PC-9 (cell line): Measurements from ENCODE around the gene MAVS.
"Not testable (repeated sequence)": the region's sequence is repeated elsewhere in the genome, so short reads cannot be mapped to it uniquely, and the experiment has no call there.

Experiments used
- EZH2 ChIP-seq: fragments of 200-600 bp; sonication (generic); IDR thresholded peaks from 2 replicates; pipeline ENCODE4 v1.8.0; 2017; ENCODE audit warnings: antibody characterized with exemption, low read depth
- TF ChIP-seq, protein P1 (sequence below): fragments of 200-600 bp; sonication (generic); conservative IDR thresholded peaks from 2 replicates; pipeline ENCODE4 v1.6.1; 2017; ENCODE audit warnings: mixed run types, antibody characterized with exemption, mild to moderate bottlenecking, moderate library complexity

DNA sequence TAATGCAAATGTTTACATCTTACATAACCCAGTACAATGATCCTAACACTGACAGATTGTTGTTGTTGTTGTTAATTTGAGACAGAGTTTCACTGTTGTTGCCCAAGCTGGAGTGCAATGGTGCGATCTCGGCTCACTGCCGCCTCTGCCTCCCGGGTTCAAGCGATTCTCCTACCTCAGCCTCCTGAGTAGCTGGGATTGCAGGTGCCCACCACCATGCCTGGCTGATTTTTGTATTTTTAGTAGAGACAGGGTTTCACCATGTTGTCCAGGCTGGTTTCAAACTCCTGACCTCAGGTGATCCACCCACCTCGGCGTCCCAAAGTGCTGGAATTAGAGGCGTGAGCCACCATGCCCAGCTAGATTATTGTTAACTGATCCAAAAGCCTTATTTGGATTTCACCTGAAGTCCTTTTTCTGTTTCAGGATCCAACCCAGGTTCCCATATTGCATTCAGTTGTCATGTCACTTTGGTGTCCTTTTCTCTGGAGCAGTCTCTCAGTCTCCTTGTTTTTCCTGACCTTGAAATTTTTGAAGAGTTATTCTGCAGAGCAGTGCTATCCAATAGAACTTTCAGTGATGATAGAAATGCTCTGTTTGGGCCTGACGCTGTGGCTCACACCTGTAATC is 2.5 kb upstream of the MAVS start:
- TF ChIP-seq, protein P1, sequence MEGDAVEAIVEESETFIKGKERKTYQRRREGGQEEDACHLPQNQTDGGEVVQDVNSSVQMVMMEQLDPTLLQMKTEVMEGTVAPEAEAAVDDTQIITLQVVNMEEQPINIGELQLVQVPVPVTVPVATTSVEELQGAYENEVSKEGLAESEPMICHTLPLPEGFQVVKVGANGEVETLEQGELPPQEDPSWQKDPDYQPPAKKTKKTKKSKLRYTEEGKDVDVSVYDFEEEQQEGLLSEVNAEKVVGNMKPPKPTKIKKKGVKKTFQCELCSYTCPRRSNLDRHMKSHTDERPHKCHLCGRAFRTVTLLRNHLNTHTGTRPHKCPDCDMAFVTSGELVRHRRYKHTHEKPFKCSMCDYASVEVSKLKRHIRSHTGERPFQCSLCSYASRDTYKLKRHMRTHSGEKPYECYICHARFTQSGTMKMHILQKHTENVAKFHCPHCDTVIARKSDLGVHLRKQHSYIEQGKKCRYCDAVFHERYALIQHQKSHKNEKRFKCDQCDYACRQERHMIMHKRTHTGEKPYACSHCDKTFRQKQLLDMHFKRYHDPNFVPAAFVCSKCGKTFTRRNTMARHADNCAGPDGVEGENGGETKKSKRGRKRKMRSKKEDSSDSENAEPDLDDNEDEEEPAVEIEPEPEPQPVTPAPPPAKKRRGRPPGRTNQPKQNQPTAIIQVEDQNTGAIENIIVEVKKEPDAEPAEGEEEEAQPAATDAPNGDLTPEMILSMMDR = not testable (repeated sequence)
- TF ChIP-seq EZH2 = not testable (repeated sequence)
